Measurements from ENCODE around the gene SELENON.

Gene SELENON

GRCh38 chr1:25833158-25833557, 33.2 kb downstream of the SELENON start:
- H3K36me3 ChIP-seq (ENCODE audit: control insufficient read depth in 2 of 2, insufficient read depth in 1 of 2, low read length in 2 of 2) = peaks cover 8 to 91% of the 10 kb centered on the region in 2 experiments
- POLR2A ChIA-PET = interaction anchor here (1.0 kb wide), 1 partner anchor 14 kb away, joined by 4 read pairs; the partner anchor contains the start of gene MTFR1L

DNA sequence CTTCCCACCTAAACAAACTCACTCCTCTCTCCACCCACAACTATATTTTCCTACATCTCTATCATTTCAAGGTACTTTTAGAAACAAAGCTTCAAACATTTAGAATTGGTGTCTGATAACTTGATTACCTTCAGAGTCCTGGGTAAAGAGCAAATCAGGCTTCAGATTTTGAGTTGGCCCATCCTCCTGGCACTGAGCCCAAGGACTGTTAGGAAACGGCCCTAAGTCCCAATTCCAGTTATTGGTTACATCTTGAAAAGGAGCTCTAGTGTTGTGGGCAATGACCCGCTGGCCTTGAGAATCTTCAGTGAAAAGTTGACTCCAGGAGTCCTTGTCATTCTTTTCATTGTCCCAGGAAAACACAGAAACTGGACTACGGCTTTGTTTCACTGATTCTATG, 34.9 kb downstream of the SELENON start:
- no peak for TF ChIP-seq ZNF837 (tag by site-specific recombination; IDR thresholded peaks at IDR 0.05)
- TF ChIP-seq ZNF2 (tag by site-specific recombination; IDR thresholded peaks at IDR 0.05) = no peak
- TF ChIP-seq ZBTB7A (tag by site-specific recombination; IDR thresholded peaks at IDR 0.05; ENCODE audit: low read depth) = no peak
- no peak for TF ChIP-seq SP3 (tag by site-specific recombination; IDR thresholded peaks at IDR 0.05)
- no peak for TF ChIP-seq KLF7 (tag by site-specific recombination; IDR thresholded peaks at IDR 0.05; ENCODE audit: borderline replicate concordance)
- TF ChIP-seq ZBTB6 (tag by site-specific recombination; IDR thresholded peaks at IDR 0.05) = no peak
- TF ChIP-seq ZNF391 (tag by site-specific recombination; IDR thresholded peaks at IDR 0.05; ENCODE audit: borderline replicate concordance, low read depth) = no peak
- TF ChIP-seq, protein P1, sequence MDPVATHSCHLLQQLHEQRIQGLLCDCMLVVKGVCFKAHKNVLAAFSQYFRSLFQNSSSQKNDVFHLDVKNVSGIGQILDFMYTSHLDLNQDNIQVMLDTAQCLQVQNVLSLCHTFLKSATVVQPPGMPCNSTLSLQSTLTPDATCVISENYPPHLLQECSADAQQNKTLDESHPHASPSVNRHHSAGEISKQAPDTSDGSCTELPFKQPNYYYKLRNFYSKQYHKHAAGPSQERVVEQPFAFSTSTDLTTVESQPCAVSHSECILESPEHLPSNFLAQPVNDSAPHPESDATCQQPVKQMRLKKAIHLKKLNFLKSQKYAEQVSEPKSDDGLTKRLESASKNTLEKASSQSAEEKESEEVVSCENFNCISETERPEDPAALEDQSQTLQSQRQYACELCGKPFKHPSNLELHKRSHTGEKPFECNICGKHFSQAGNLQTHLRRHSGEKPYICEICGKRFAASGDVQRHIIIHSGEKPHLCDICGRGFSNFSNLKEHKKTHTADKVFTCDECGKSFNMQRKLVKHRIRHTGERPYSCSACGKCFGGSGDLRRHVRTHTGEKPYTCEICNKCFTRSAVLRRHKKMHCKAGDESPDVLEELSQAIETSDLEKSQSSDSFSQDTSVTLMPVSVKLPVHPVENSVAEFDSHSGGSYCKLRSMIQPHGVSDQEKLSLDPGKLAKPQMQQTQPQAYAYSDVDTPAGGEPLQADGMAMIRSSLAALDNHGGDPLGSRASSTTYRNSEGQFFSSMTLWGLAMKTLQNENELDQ (tag by site-specific recombination; IDR thresholded peaks at IDR 0.05; ENCODE audit: low read depth) = no peak
- TF ChIP-seq ZFHX2 (tag by site-specific recombination; conservative IDR thresholded peaks at IDR 0.05) = no peak
- H3K9me3 ChIP-seq (ENCODE audit: control insufficient read depth, insufficient read depth, low read depth, low read length) = no peaks in the 10 kb centered on the region
- POLR2A ChIA-PET = interaction anchor here (0.6 to 1.3 kb wide), 2 partner anchors 15 to 57 kb away, joined by 3 to 4 read pairs; partner anchors contain the start of gene MTFR1L
- no peaks in the 10 kb centered on the region for H3K4me1 ChIP-seq (ENCODE audit: control insufficient read depth, insufficient read depth, low read length)
- no peak overlapping the region for H3K27ac ChIP-seq (ENCODE audit: extremely low read depth, low read depth, low read length)
- peaks cover 8 to 74% of the 10 kb centered on the region in 2 experiments for H3K36me3 ChIP-seq (ENCODE audit: control insufficient read depth in 2 of 2, insufficient read depth in 1 of 2, low read length in 2 of 2)
- CTCF ChIA-PET = interaction anchor here (0.7 to 1.1 kb wide), 4 partner anchors 55 to 163 kb away, joined by 3 to 4 read pairs (median 3); partner anchors contain the start of gene PAFAH2
- H3K4me3 ChIP-seq (ENCODE audit: low read depth, low read length) = no peak overlapping the region

More at GRCh38 chr1:25833158-25833557, 33.2 kb downstream of the SELENON start:
- no peak overlapping the region for H3K4me3 ChIP-seq (ENCODE audit: low read depth, low read length)
- H3K27ac ChIP-seq (ENCODE audit: extremely low read depth, low read depth, low read length) = no peak overlapping the region
- no peaks in the 10 kb centered on the region for H3K9me3 ChIP-seq (ENCODE audit: control insufficient read depth, insufficient read depth, low read depth, low read length)
- H3K4me1 ChIP-seq (ENCODE audit: control insufficient read depth, insufficient read depth, low read length) = no peaks in the 10 kb centered on the region
- CTCF ChIA-PET = interaction anchor here (1.1 kb wide), 1 partner anchor 62 kb away, joined by 6 read pairs; no protein-coding TSS in a partner anchor
- TF ChIP-seq ZNF121 (tag by site-specific recombination; IDR thresholded peaks at IDR 0.05) = peak; percentile 92
- TF ChIP-seq ZNF776 (tag by site-specific recombination; IDR thresholded peaks at IDR 0.05; ENCODE audit: borderline replicate concordance) = no peak

DNA sequence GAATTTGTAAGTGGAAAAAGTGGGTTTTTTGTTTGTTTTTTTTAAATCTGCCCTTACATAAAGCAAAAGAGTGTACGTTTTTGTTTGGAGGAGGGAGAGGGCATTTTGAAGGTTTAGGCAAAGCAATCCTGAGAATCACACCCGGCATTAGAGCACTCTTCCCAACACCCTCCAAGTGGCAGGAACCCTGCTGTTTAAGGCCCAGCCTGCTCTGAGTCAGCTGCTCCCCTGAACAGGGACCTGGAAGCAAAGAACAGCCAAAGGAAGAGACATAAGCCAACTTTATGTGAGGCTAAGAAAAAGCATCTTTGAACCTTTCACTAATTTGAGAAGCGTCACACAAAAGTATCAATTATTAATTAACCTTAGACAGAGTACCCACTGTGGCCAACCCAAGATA, 36.7 kb downstream of the SELENON start:
- CTCF ChIA-PET = interaction anchor here (1.3 to 1.5 kb wide), 2 partner anchors 8 to 59 kb away, joined by 3 to 4 read pairs; no protein-coding TSS in a partner anchor
- H3K4me3 ChIP-seq (ENCODE audit: low read depth, low read length) = no peak overlapping the region
- peaks cover 8 to 56% of the 10 kb centered on the region in 2 experiments; a peak in 2 of 3 replicates for H3K36me3 ChIP-seq (ENCODE audit: control insufficient read depth in 2 of 2, insufficient read depth in 1 of 2, low read length in 2 of 2)
- no peaks in the 10 kb centered on the region for H3K4me1 ChIP-seq (ENCODE audit: control insufficient read depth, insufficient read depth, low read length)
- no peak for TF ChIP-seq ZSCAN23 (tag by site-specific recombination; IDR thresholded peaks at IDR 0.05)
- peak; percentile 20 for TF ChIP-seq ZIC2 (tag by site-specific recombination; IDR thresholded peaks at IDR 0.05)
- POLR2A ChIA-PET = no interaction called here
- no peak overlapping the region for H3K27ac ChIP-seq (ENCODE audit: extremely low read depth, low read depth, low read length)
- no peaks in the 10 kb centered on the region for H3K9me3 ChIP-seq (ENCODE audit: control insufficient read depth, insufficient read depth, low read depth, low read length)

DNA sequence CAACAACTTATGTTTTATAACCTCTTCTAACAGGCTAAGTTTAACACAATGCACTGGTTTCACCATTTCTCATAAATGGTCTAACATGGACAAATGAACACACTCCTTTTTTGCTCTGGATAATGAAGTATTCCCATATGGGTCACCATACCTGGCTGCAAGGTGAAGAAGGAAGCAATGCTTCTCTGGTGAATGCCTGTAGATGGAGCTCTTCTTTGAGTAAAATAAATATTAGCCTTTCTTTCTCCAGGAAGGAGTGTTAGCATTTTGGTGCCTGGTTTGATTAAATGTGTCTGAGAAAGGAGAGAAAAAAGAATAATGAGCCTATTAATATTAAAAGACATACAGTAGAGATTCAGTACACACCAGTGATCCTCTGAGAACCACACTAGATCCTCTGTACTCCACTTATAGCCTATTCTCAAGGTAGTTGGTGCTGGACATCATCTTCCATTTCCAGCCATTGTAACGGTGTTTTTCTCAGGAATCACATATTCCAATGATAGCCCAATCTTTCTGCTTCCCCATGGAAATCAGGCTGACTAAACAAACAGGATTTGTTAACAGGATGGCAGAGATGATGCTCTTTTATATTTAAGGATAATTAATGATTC, 37.4 kb downstream of the SELENON start:
- H3K27ac ChIP-seq (ENCODE audit: extremely low read depth, low read depth, low read length) = no peak overlapping the region
- H3K36me3 ChIP-seq (ENCODE audit: control insufficient read depth in 2 of 2, insufficient read depth in 1 of 2, low read length in 2 of 2) = peaks cover 8 to 49% of the 10 kb centered on the region in 2 experiments; a peak in 2 of 3 replicates
- H3K4me3 ChIP-seq (ENCODE audit: low read depth, low read length) = no peak overlapping the region
- H3K4me1 ChIP-seq (ENCODE audit: control insufficient read depth, insufficient read depth, low read length) = no peaks in the 10 kb centered on the region
- ChIA-PET POLR2A (no interaction called here), CTCF (interaction anchor here (0.8 to 1.3 kb wide), 4 partner anchors 9 to 58 kb away, joined by 3 to 4 read pairs (median 3); no protein-coding TSS in a partner anchor)
- H3K9me3 ChIP-seq (ENCODE audit: control insufficient read depth, insufficient read depth, low read depth, low read length) = no peaks in the 10 kb centered on the region
- 0 out of 2 replicates have a peak, but pooled peaks have one; percentile 13 for TF ChIP-seq CTCF (tag by site-specific recombination; IDR thresholded peaks at IDR 0.05)
- TF ChIP-seq ZNF747 (tag by site-specific recombination; IDR thresholded peaks at IDR 0.05) = no peak
- TF ChIP-seq ZNF529 (tag by site-specific recombination; IDR thresholded peaks at IDR 0.05; ENCODE audit: insufficient replicate concordance) = no peak
- no peak for TF ChIP-seq RBAK (tag by site-specific recombination; IDR thresholded peaks at IDR 0.05)
- no peak for TF ChIP-seq GLIS2 (tag by site-specific recombination; IDR thresholded peaks at IDR 0.05)
- TF ChIP-seq, protein P2, sequence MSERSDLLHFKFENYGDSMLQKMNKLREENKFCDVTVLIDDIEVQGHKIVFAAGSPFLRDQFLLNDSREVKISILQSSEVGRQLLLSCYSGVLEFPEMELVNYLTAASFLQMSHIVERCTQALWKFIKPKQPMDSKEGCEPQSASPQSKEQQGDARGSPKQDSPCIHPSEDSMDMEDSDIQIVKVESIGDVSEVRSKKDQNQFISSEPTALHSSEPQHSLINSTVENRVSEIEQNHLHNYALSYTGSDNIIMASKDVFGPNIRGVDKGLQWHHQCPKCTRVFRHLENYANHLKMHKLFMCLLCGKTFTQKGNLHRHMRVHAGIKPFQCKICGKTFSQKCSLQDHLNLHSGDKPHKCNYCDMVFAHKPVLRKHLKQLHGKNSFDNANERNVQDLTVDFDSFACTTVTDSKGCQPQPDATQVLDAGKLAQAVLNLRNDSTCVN (tag by site-specific recombination; optimal IDR thresholded peaks at IDR 0.05) = no peak
- TF ChIP-seq ZBTB7A (tag by site-specific recombination; IDR thresholded peaks at IDR 0.05; ENCODE audit: low read depth) = no peak
- TF ChIP-seq ZIC2 (tag by site-specific recombination; IDR thresholded peaks at IDR 0.05) = no peak
- no peak for TF ChIP-seq ZXDB (tag by site-specific recombination; IDR thresholded peaks at IDR 0.05)

Data from HEK293 (cell line).